HG02571 (cell line): ENCODE measurements around the gene JAZF1.

ENCODE experiments used
- ATAC-seq: cut with Tn5 transposase; IDR thresholded peaks from one replicate; pipeline ENCODE4 v1.9.1; 2021; ENCODE audit warnings: mild to moderate bottlenecking, moderate library complexity; ENCODE audit not compliant: unreplicated experiment

The JAZF1 gene

GRCh38 chr7:27950123-27950522 lies 230.5 kb downstream of the JAZF1 start:
- no peak for ATAC-seq

GRCh38 chr7:27948861-27949260 lies 231.7 kb downstream of the JAZF1 start:
- no peak for ATAC-seq

- no peak for ATAC-seq
Measured at GRCh38 chr7:27947586-27948278, 232.9 kb downstream of the JAZF1 start.

- ATAC-seq = no peak
Measured at GRCh38 chr7:27946351-27946750, 234.2 kb downstream of the JAZF1 start.

- no peak for ATAC-seq
Measured at GRCh38 chr7:27945058-27945795, 235.4 kb downstream of the JAZF1 start.

GRCh38 chr7:27944643-27945042 lies 236.0 kb downstream of the JAZF1 start:
- ATAC-seq = no peak

- ATAC-seq = no peak
Measured at GRCh38 chr7:27943241-27943640, 237.4 kb downstream of the JAZF1 start.

GRCh38 chr7:27942711-27943110 lies 237.9 kb downstream of the JAZF1 start:
- no peak for ATAC-seq

- ATAC-seq = no peak
Measured at GRCh38 chr7:27941522-27941921, 239.1 kb downstream of the JAZF1 start.

- ATAC-seq = no peak
Measured at GRCh38 chr7:27940341-27940740, 240.3 kb downstream of the JAZF1 start.

GRCh38 chr7:27939893-27940292 lies 240.7 kb downstream of the JAZF1 start:
- no peak for ATAC-seq

GRCh38 chr7:27936768-27937102 lies 243.9 kb downstream of the JAZF1 start:
- no peak for ATAC-seq

GRCh38 chr7:27936047-27936767 lies 244.4 kb downstream of the JAZF1 start:
- ATAC-seq = no peak

- no peak for ATAC-seq
Measured at GRCh38 chr7:27933671-27934565, 246.7 kb downstream of the JAZF1 start.

- no peak for ATAC-seq
Measured at GRCh38 chr7:27930910-27931476, 249.6 kb downstream of the JAZF1 start.

- no peak for ATAC-seq
Measured at GRCh38 chr7:27929127-27929526, 251.5 kb downstream of the JAZF1 start.

- ATAC-seq = no peak
Measured at GRCh38 chr7:27928001-27928400, 252.6 kb downstream of the JAZF1 start.

GRCh38 chr7:27925573-27926201 lies 254.9 kb downstream of the JAZF1 start:
- no peak for ATAC-seq

- ATAC-seq = no peak
Measured at GRCh38 chr7:27923642-27923980, 257.0 kb downstream of the JAZF1 start.

- ATAC-seq = no peak
Measured at GRCh38 chr7:27922907-27923641, 257.5 kb downstream of the JAZF1 start.
